ENCODE results near the gene GALNT6. TPM values are rescaled to one million over a fixed set of nuclear protein-coding genes. Genes with fewer than 3 reads are reported as not detected.

Gene GALNT6
- total and polyA plus RNA-seq, 2 donors (not counting 3 experiments of a cell fraction or from before 2014, with no cell fraction given): 18.7 to 39.2 TPM

DNA sequence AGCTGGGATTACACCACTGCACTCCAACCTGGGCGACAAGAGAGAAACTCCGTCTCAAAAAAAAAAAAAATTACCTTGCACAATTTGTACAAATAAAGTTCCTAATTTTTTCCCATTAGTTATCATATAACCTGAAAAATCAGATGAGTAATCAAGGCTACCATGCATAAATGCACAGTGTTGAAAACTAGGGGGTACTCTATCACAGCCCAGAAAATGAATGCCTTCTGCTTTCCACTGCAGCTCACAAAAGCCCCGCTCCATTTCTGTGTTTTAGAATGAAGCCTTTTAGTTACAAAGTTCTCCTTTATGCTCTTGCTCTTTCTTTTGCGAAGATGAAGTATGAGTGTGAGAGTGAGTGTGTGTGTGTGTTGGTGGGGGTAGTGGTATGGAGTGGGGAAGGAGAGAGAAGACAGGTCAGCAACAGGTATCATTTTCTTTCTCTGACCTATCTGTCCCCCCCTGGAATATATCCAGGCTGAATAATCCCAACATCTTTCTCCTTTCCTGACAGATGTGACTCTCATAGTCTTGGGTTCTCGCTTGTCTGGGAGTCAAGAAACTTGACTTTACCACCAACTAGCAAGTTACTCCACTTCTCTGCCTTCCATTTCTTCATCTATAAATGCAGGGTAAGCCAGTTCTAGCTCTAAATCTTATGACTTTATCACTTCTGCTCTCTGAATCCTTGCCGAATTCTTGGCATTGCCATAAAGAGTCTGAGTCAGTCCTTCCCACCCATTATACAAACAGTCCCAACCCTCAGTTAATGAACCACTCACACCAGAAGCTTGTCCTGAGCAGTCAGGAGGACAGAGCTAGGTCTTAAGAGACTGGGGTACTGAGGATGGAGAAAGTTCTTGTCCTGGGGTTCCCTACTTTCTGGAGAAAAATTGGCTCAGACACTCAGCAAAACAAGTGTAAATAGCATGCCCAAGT lies 83.3 kb downstream of the GALNT6 start:
- DNase-seq (ENCODE audit: low read depth, low spot score) (peak; percentile 37), FAIRE-seq (peak; percentile 59)
- Histone ChIP-seq H3K79me2 (ENCODE audit: control insufficient read depth, insufficient read depth, low read length) (no peaks in the 10 kb centered on the region), H2AFZ (ENCODE audit: low read depth, low read length) (peak overlapping the region; percentile 54), H3K27ac (ENCODE audit: insufficient read depth, low read depth, low read length) (no peak overlapping the region), H3K4me1 (ENCODE audit: control insufficient read depth, extremely low read depth, insufficient read depth, low read length) (no peaks in the 10 kb centered on the region), H3K4me2 (ENCODE audit: insufficient read depth, low read length) (no peak overlapping the region), H3K9ac (replicated peaks; ENCODE audit: extremely low read depth, insufficient read depth, low read length) (no peak overlapping the region), H4K20me1 (replicated peaks; ENCODE audit: control insufficient read depth, extremely low read depth, insufficient read depth, low read length) (no peaks in the 10 kb centered on the region), H3K36me3 (ENCODE audit: control insufficient read depth in 2 of 2, extremely low read depth in 1 of 2, insufficient read depth in 2 of 2, low read length in 2 of 2) (no peaks in the 10 kb centered on the region), H3K4me3 (replicated peaks in 1 of 3; ENCODE audit: insufficient read depth in 1 of 3, low read depth in 1 of 3, low read length in 3 of 3) (no peak overlapping the region), H3K27me3 (ENCODE audit: control insufficient read depth in 2 of 2, insufficient read depth in 2 of 2, low read length in 2 of 2) (no peaks in the 10 kb centered on the region), H3K9me3 (replicated peaks; ENCODE audit: control insufficient read depth, insufficient read depth, low read length) (no peaks in the 10 kb centered on the region), H3K9me1 (replicated peaks; ENCODE audit: control insufficient read depth, extremely low read depth, insufficient read depth, low read length) (no peaks in the 10 kb centered on the region)
- intact Hi-C loops (cut with micrococcal nuclease) (no loop called here), dilution Hi-C loops (cut with MboI; ENCODE audit: extremely low pct_ligation_motif_present, low sequenced_read_pairs) (no loop called here)
- ChIA-PET CTCF (interaction anchor here (0.6 to 1.4 kb wide), 3 partner anchors 33 to 276 kb away, joined by 3 to 4 read pairs (median 3); no protein-coding TSS in a partner anchor), POLR2A (no interaction called here)
- no TSS peak for BruUV-seq (replicated peaks)
- TF ChIP-seq GATA2 (IDR thresholded peaks at IDR 0.05; ENCODE audit: insufficient read depth, insufficient read length, low read depth, low read length) (no peak), FOS (IDR thresholded peaks at IDR 0.05; ENCODE audit: borderline replicate concordance, insufficient read depth, low read length) (peak; percentile 41)

DNA sequence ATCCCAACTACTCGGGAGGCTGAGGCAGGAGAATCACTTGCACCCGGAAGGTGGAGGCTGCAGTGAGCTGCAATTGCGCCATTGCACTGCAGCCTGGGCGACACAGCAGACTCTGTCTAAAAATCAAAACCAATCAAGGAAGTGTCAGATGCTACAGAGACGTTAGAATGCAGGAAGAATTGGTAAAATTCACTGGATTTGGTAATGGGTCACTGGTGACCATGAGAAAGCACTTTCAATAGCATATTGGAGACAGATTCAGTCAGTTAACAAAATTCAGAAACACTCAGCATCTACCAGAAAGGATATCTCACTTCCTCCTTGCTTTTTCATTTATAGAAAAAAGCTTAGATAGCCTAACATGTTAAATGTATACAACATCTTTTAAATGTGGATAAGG lies 84.7 kb downstream of the GALNT6 start:
- ChIA-PET POLR2A (no interaction called here), CTCF (interaction anchor here (0.6 kb wide), 1 partner anchor 20 kb away, joined by 3 read pairs; no protein-coding TSS in a partner anchor)
- Histone ChIP-seq H3K9ac (replicated peaks; ENCODE audit: extremely low read depth, insufficient read depth, low read length) (no peak overlapping the region), H3K27me3 (ENCODE audit: control insufficient read depth in 2 of 2, insufficient read depth in 2 of 2, low read length in 2 of 2) (peaks cover 0 to 4% of the 10 kb centered on the region in 2 experiments), H3K4me3 (replicated peaks in 1 of 3; ENCODE audit: insufficient read depth in 1 of 3, low read depth in 1 of 3, low read length in 3 of 3) (no peak overlapping the region), H3K36me3 (ENCODE audit: control insufficient read depth in 2 of 2, extremely low read depth in 1 of 2, insufficient read depth in 2 of 2, low read length in 2 of 2) (no peaks in the 10 kb centered on the region), H4K20me1 (replicated peaks; ENCODE audit: control insufficient read depth, extremely low read depth, insufficient read depth, low read length) (no peaks in the 10 kb centered on the region), H3K9me1 (replicated peaks; ENCODE audit: control insufficient read depth, extremely low read depth, insufficient read depth, low read length) (no peaks in the 10 kb centered on the region), H3K9me3 (replicated peaks; ENCODE audit: control insufficient read depth, insufficient read depth, low read length) (no peaks in the 10 kb centered on the region), H2AFZ (ENCODE audit: low read depth, low read length) (no peak overlapping the region), H3K27ac (ENCODE audit: insufficient read depth, low read depth, low read length) (no peak overlapping the region), H3K79me2 (ENCODE audit: control insufficient read depth, insufficient read depth, low read length) (no peaks in the 10 kb centered on the region), H3K4me2 (ENCODE audit: insufficient read depth, low read length) (no peak overlapping the region), H3K4me1 (ENCODE audit: control insufficient read depth, extremely low read depth, insufficient read depth, low read length) (no peaks in the 10 kb centered on the region)
- FAIRE-seq (no peak), DNase-seq (ENCODE audit: low read depth, low spot score) (no peak)
- no peak for TF ChIP-seq GATA2 (IDR thresholded peaks at IDR 0.05; ENCODE audit: insufficient read depth, insufficient read length, low read depth, low read length)
- TF ChIP-seq, protein P1, sequence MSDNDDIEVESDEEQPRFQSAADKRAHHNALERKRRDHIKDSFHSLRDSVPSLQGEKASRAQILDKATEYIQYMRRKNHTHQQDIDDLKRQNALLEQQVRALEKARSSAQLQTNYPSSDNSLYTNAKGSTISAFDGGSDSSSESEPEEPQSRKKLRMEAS (IDR thresholded peaks at IDR 0.05; ENCODE audit: insufficient read depth, insufficient read length): no peak
- TF ChIP-seq POLR2AphosphoS5 (IDR thresholded peaks at IDR 0.05; ENCODE audit: insufficient read depth, low read depth, low read length): no peak
- no peak for TF ChIP-seq POLR2A (IDR thresholded peaks at IDR 0.05; ENCODE audit: low read depth, low read length)
- TF ChIP-seq JUN (IDR thresholded peaks at IDR 0.05; ENCODE audit: borderline replicate concordance, insufficient read depth, insufficient read length, low read depth): no peak
- TF ChIP-seq, protein P2, sequence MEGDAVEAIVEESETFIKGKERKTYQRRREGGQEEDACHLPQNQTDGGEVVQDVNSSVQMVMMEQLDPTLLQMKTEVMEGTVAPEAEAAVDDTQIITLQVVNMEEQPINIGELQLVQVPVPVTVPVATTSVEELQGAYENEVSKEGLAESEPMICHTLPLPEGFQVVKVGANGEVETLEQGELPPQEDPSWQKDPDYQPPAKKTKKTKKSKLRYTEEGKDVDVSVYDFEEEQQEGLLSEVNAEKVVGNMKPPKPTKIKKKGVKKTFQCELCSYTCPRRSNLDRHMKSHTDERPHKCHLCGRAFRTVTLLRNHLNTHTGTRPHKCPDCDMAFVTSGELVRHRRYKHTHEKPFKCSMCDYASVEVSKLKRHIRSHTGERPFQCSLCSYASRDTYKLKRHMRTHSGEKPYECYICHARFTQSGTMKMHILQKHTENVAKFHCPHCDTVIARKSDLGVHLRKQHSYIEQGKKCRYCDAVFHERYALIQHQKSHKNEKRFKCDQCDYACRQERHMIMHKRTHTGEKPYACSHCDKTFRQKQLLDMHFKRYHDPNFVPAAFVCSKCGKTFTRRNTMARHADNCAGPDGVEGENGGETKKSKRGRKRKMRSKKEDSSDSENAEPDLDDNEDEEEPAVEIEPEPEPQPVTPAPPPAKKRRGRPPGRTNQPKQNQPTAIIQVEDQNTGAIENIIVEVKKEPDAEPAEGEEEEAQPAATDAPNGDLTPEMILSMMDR (IDR thresholded peaks at IDR 0.05; ENCODE audit: extremely low read depth in 1 of 2, insufficient read depth in 1 of 2, low read depth in 1 of 2, low read length in 2 of 2): no peak
- no peak for TF ChIP-seq EZH2 (IDR thresholded peaks at IDR 0.05; ENCODE audit: borderline replicate concordance, low read depth, low read length, severe bottlenecking)
- no peak for TF ChIP-seq MYC (IDR thresholded peaks at IDR 0.05; ENCODE audit: low read depth, low read length)
- TF ChIP-seq FOS (IDR thresholded peaks at IDR 0.05; ENCODE audit: borderline replicate concordance, insufficient read depth, low read length): no peak
- dilution Hi-C loops (cut with MboI; ENCODE audit: extremely low pct_ligation_motif_present, low sequenced_read_pairs): no loop called here
- intact Hi-C loops (cut with micrococcal nuclease): no loop called here
- no TSS peak for BruUV-seq (replicated peaks)
